Right forelimb (tissue), 1 donor: ENCODE results near the gene DHRS13.
A peak's percentile ranks its signal among the peaks of the same experiment; 100 is the strongest.
"Not testable (repeated sequence)": the region's sequence is repeated elsewhere in the genome, so short reads cannot be mapped to it uniquely, and the experiment has no call there.

Experiments
- DNase-seq: peaks from one replicate; pipeline ENCODE4 v3.0.0-alpha.2; 2018

Gene DHRS13

DNA sequence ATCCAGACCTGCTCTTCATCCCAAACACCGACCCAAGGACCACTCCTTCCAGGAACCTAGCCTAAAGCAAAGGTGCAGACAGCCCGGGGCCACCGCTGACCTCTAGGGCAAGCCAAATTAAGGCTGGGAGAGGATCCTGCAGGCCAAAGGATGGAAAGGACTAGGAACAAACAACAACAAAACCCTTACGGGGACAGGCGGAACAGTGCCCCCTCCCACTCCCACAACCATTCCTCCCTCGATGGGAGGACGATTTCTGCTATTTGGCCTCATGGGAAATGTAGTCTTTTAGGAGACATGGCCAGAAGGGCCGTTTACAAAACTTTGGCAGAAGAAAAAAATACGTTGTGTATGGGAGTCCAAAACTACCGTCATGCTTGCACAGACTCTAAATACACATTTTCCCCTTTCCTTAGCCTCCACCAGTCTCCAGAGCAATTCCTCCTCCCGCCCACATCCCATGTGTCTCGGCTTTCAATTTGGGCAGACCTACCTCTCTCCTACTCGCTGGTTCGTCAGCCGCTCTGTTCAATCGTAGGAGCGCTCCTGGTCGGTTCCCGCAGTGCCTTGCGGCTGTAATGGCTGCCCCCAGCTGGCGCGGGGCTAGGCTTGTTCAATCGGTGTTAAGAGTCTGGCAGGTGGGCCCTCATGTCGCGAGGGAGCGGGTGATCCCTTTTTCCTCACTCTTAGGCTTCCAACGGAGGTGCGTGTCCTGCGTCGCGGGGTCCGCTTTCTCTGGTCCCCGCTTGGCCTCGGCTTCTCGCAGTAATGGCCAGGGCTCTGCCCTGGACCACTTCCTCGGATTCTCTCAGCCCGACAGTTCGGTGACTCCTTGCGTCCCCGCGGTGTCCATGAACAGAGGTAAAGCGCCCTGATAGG, 48.2 kb downstream of the DHRS13 start, which contains the start of gene ERAL1:
ERAL1 (plus strand) TSS at position 560 of the 879 bp plus-strand sequence; CDS start at position 579, 19 bp downstream.
- peak; percentile 89 for DNase-seq

DNA sequence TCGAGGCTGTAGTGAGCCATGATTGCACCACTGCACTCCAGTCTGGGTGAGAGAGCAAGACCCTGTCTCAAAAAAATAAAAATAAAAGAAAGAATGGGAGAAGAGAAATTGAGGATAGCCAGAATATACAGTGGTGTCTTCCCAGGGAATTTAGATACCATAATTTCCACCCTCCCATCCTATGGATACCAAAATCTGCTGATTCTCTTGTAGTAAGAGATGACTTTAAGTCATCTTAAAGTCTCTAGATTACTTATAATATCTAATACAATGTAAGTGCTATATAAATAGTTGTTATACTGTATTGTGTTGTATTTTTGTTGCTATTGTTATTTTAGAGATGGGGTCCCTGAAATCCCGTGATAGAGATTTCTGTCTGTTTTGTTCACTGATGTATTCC, 49.6 kb downstream of the DHRS13 start:
- no peak for DNase-seq

DNA sequence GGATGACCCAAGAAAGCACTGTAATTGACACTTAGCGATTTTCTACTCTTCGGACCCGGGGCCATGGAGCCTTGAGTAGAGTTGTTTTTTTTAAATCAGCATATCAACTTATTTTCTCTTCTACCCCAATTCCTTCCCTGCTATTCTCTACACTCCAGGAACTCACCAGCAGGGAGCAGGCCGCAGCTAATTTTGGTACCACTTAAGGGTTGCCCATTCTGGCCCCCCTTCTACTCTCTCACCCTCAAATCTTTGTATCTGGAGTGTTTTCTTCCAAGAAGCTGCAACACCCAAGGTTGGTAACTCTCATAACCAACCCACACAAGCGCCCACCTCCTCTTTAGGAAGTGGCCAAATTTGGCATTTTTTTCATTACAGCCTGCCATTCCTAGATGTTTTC, 53.6 kb downstream of the DHRS13 start:
- no peak for DNase-seq

DNA sequence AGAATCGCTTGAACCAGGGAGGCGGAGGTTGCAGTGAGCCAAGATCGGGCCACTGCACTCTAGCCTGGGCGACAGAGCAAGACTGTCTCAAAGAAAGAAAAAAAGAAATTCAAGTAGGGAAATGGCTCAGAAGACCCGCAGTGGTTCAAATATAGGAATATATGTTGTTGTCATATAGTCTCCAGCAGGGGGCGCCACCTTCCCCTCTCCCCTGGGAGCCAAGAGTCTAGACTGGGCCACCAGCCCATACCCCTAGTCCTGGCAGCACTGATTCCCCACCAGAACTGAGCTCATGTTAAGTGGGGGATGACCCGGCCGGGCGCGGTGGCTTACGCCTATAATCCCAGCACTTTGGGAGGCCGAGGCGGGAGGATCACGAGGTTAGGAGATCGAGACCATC, 54.2 kb downstream of the DHRS13 start:
- not testable (repeated sequence) for DNase-seq
